GM12801 (cell line): Measurements from ENCODE around the gene CDK8.

Experiments
- CTCF ChIP-seq: IDR thresholded peaks from one replicate; pipeline ENCODE4 v1.5.1; 2011; ENCODE audit warnings: control low read depth; ENCODE audit not compliant: insufficient read length; ENCODE audit errors: extremely low read depth

CDK8 gene

GRCh38 chr13:26221399-26221720 is 32.6 kb upstream of the CDK8 start:
- TF ChIP-seq CTCF: no peak

GRCh38 chr13:26221721-26222519 is 32.0 kb upstream of the CDK8 start, which contains the start of gene RNF6:
RNF6 (minus strand) TSS chr13:26222314; CDS start chr13:26219649, 2,665 bp downstream.
- TF ChIP-seq CTCF: no peak

GRCh38 chr13:26222520-26223046 is 31.3 kb upstream of the CDK8 start:
- TF ChIP-seq CTCF: no peak

- no peak for TF ChIP-seq CTCF
These were observed 27.9 kb upstream of the CDK8 start for GRCh38 chr13:26225896-26226617.

GRCh38 chr13:26227166-26227971 is 26.6 kb upstream of the CDK8 start:
- TF ChIP-seq CTCF: no peak

GRCh38 chr13:26228096-26228495 is 25.8 kb upstream of the CDK8 start:
- no peak for TF ChIP-seq CTCF
